GM12873 (cell line): ENCODE results near the gene NBAS.

Experiments used
- CTCF ChIP-seq: IDR thresholded peaks from 2 replicates; pipeline ENCODE4 v1.5.1; 2012; ENCODE audit warnings: low read depth, mild to moderate bottlenecking, moderate library complexity, low read length, control low read depth; ENCODE audit not compliant: insufficient read depth; ENCODE audit errors: missing control alignments

Gene NBAS

GRCh38 chr2:15357186-15357585 is 203.9 kb downstream of the NBAS start:
- no peak for TF ChIP-seq CTCF

GRCh38 chr2:15355386-15355785 is 205.7 kb downstream of the NBAS start:
- no peak for TF ChIP-seq CTCF

GRCh38 chr2:15354596-15355366 is 206.4 kb downstream of the NBAS start:
- TF ChIP-seq CTCF = no peak

- no peak for TF ChIP-seq CTCF
Measured at GRCh38 chr2:15352363-15352762, 208.8 kb downstream of the NBAS start.

- no peak for TF ChIP-seq CTCF
Measured at GRCh38 chr2:15348636-15349035, 212.5 kb downstream of the NBAS start.

- TF ChIP-seq CTCF = no peak
Measured at GRCh38 chr2:15348045-15348444, 213.1 kb downstream of the NBAS start.

- TF ChIP-seq CTCF = no peak
Measured at GRCh38 chr2:15346624-15347023, 214.5 kb downstream of the NBAS start.
